Stomach smooth muscle (tissue), 2 donors: ENCODE results near the gene PTPN22.

Source experiments
- H3K27ac ChIP-seq: one replicate; pipeline ENCODE4 v1.7.0; 2013; ENCODE audit warnings: mild to moderate bottlenecking, low read length, inconsistent platforms
- H3K27me3 ChIP-seq, 2 donors: one replicate each; pipeline ENCODE4 v1.7.0; 2013; ENCODE audit warnings: low read length in 2 of 2; ENCODE audit not compliant: insufficient read depth in 2 of 2, control insufficient read depth in 1 of 2
- H3K36me3 ChIP-seq, 2 donors: one replicate each; pipeline ENCODE4 v1.7.0; 2013; ENCODE audit warnings: low read length in 2 of 2; ENCODE audit not compliant: control insufficient read depth in 2 of 2, insufficient read depth in 2 of 2
- H3K4me1 ChIP-seq: one replicate; pipeline ENCODE4 v1.7.0; 2013; ENCODE audit warnings: low read length; ENCODE audit not compliant: control insufficient read depth, insufficient read depth
- H3K4me3 ChIP-seq, 2 donors: one replicate each; pipeline ENCODE4 v1.7.0; 2013; ENCODE audit warnings: low read length in 2 of 2
- H3K9ac ChIP-seq, 2 donors: one replicate each; pipeline ENCODE4 v1.7.0; 2013; ENCODE audit warnings: low read length in 2 of 2, mild to moderate bottlenecking in 1 of 2
- H3K9me3 ChIP-seq, 2 donors: one replicate each; pipeline ENCODE4 v1.7.0; 2013; ENCODE audit warnings: low read length in 2 of 2; ENCODE audit not compliant: control insufficient read depth in 2 of 2
- donor health status: healthy.
- donor health status: Pancreatic carcinoma.

Gene PTPN22

GRCh38 chr1:113779542-113779941, 92.0 kb downstream of the PTPN22 start:
- Histone ChIP-seq H3K27ac (no peak overlapping the region), H3K9me3 (no peaks in the 10 kb centered on the region), H3K36me3 (peaks cover 3 to 9% of the 10 kb centered on the region in 2 donors), H3K4me1 (peaks cover 5% of the 10 kb centered on the region), H3K9ac (no peak overlapping the region), H3K27me3 (no peaks in the 10 kb centered on the region), H3K4me3 (no peak overlapping the region)

GRCh38 chr1:113777561-113777960, 94.0 kb downstream of the PTPN22 start:
- H3K9me3 ChIP-seq = no peaks in the 10 kb centered on the region
- H3K27ac ChIP-seq = no peak overlapping the region
- no peaks in the 10 kb centered on the region for H3K27me3 ChIP-seq
- H3K4me1 ChIP-seq = no peaks in the 10 kb centered on the region
- peaks cover 3 to 9% of the 10 kb centered on the region in 2 donors for H3K36me3 ChIP-seq
- no peak overlapping the region for H3K9ac ChIP-seq
- no peak overlapping the region for H3K4me3 ChIP-seq

- H3K9ac ChIP-seq = no peak overlapping the region
- peaks cover 0 to 16% of the 10 kb centered on the region in 2 donors for H3K36me3 ChIP-seq
- no peaks in the 10 kb centered on the region for H3K27me3 ChIP-seq
- H3K27ac ChIP-seq = no peak overlapping the region
- H3K4me1 ChIP-seq = no peaks in the 10 kb centered on the region
- H3K4me3 ChIP-seq = no peak overlapping the region
- no peaks in the 10 kb centered on the region for H3K9me3 ChIP-seq
Observed at GRCh38 chr1:113770031-113770430, 101.5 kb downstream of the PTPN22 start.

DNA sequence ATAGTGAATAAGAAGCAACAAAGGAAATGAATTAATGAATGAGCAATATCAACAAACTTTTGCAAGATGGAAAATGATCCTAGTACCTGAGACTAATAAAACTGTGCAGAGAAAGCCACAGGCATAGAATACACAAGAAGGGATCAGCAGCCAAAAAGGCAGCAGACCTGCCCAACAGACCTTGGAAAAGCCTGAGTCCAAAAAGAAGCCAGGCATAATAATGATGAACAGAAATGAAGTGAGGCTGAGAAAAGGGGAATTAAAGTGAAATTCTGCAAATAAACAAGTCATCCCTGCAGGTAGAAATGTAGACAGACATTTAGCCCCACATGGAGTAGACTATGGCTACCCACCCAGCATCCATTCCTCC, 101.9 kb downstream of the PTPN22 start:
- Histone ChIP-seq H3K27ac (no peak overlapping the region), H3K36me3 (peaks cover 0 to 16% of the 10 kb centered on the region in 2 donors)

DNA sequence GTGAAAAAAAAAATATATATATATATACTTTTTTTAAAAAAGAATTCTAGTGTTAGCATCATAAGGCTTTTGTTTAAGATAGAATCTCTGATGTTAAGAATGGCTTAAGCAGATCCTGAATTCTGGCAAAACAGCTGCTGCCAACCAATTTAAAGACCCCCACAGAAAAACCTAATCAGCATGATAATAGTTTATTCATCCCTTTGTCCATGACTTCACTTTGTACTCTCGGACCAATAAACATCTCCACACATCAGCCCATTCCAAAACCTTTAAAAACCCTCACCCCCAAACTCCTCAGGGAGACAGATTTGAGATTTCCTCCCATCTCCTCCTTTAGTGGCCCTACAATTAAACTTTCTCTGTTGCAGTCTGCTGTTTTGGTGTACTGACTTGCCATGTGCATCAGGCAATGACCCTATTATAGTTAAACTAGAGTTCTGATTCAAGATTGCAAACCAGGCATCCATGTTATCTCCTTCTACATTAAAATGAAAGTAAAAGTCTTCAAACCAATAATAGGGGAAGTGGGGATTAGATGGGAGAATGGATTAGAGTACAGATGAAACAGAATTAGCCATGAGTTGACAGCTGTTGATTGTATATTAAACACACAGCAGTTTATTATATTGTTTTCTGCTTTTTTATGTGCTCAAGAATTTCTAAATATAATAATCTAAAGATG, 102.5 kb downstream of the PTPN22 start:
- Histone ChIP-seq H3K9me3 (no peaks in the 10 kb centered on the region), H3K27ac (no peak overlapping the region), H3K4me1 (no peaks in the 10 kb centered on the region), H3K27me3 (no peaks in the 10 kb centered on the region), H3K4me3 (no peak overlapping the region), H3K36me3 (peaks cover 0 to 16% of the 10 kb centered on the region in 2 donors), H3K9ac (no peak overlapping the region)

More for the DNA sequence above, 101.9 kb downstream of the PTPN22 start:
- Histone ChIP-seq H3K9ac (no peak overlapping the region), H3K9me3 (no peaks in the 10 kb centered on the region), H3K4me3 (no peak overlapping the region), H3K27me3 (no peaks in the 10 kb centered on the region), H3K4me1 (no peaks in the 10 kb centered on the region)

DNA sequence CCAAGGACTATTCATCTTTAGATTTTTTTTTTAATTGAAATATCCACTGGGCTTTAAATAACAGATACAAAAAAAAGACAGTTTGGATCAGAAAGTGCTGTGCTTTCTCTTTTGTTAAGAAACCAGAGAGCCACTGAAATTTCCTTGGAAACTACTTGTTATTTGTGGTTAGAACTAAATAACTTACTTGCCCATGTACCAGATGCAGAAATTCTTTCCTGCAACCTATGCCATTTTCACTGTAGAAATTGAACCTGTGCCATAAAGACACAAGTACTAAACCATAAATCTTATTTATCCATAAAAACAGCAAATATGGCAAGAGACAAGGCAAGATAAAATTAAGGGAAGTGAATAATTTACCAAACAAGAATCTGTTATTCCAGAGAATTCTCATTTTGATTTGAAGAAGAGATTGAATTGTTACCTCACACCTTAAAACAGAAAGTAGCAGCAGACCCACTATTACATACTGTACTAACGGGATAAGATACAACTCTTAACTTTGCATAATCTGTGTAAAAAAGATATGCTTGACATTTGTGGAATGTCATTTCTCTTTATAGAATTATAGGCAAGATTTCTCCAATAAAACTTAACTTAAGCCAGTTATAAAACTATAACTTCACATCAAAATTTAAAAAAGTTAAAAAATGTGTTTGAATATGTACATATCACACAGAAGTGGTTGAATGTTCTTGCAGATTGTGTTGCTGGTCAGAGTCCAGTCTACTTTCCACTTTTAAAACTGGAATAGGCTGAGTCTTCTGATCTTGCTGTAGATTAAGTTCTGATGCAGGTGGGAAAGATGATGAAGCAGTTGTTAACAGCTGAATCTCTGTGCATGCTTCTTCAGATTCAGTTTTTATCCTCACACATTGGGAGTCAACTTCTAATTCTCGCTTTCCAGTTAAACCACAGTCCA, 105.9 kb downstream of the PTPN22 start:
- Histone ChIP-seq H3K4me3 (no peak overlapping the region), H3K9ac (no peak overlapping the region), H3K9me3 (no peaks in the 10 kb centered on the region), H3K4me1 (no peaks in the 10 kb centered on the region), H3K27me3 (no peaks in the 10 kb centered on the region), H3K27ac (no peak overlapping the region), H3K36me3 (peaks cover 0 to 16% of the 10 kb centered on the region in 2 donors)
